ENCODE data around the gene GSAP.

GSAP gene

GRCh38 chr7:77407906-77408305, 8.2 kb downstream of the GSAP start:
- no peak for DNase-seq

DNA sequence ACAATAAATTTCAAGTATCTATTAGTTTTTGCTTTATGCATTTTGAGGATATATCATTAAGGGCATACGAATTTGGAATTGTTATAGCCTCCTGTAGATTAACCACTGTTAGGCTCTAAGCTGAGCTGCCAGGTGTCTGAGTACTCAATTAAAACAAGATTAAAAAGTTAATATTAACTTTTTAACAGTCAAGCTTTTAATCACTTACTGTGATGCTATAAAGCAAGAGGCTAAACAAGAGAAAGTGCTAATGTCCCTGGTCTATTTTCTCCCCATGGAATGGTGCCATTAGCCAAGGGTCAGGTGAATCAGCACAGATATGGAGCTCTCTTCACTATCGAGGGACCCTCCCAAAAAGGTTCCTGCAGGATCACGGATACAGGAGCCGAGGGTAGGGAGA, 9.7 kb downstream of the GSAP start:
- DNase-seq, result no peak

DNA sequence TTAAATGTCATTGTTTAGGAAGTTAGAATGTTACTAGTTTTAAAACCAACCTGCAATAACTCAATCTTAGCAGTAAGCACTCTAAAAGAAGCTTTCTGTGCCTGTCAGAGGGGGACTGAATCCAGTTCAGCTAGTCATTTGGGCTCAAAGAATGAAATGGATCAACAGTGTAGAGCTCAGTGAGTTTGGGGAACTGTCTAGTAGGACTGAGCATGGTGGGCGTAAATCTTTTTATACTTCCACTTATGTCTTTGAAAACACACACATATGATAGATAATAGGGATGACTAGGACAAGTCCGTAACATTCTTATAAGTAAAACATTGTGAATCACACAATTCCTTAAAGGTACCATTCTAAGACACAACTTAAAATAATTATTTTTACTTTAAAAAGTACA, 11.5 kb downstream of the GSAP start:
- no peak for DNase-seq

GRCh38 chr7:77403957-77404356, 12.2 kb downstream of the GSAP start:
- DNase-seq, result no peak

GRCh38 chr7:77402818-77403217, 13.3 kb downstream of the GSAP start:
- no peak for DNase-seq

- no peak for DNase-seq
Observed at GRCh38 chr7:77401002-77401401, 15.1 kb downstream of the GSAP start.

- no peak for DNase-seq
Observed at GRCh38 chr7:77399816-77400215, 16.3 kb downstream of the GSAP start.

- no peak for DNase-seq
Observed at GRCh38 chr7:77396894-77397547, 19.1 kb downstream of the GSAP start.

- DNase-seq, result no peak
Observed at GRCh38 chr7:77395626-77396025, 20.5 kb downstream of the GSAP start.

DNA sequence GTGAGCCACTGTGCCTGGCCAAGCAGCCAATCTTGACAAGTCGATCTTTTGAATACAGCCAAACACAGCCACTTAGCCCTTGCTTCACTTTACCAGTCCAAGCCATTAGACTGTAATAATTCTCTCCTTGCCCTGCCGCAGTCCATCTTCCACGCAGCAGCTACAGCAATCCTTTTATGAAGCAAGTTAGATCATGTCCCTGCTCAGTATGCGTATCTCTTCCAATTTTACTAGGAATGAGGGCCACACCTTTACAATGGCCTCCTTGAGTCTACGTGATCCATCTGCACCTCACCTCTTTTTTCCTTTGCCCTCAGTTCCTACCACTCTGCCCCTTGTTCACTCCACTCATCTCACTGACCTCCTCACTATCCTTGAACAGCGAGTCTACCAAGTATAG, 22.2 kb downstream of the GSAP start:
- no peak for DNase-seq

GRCh38 chr7:77393261-77393660, 22.9 kb downstream of the GSAP start:
- DNase-seq, result peak; percentile 46

GRCh38 chr7:77391230-77391629, 24.9 kb downstream of the GSAP start:
- no peak for DNase-seq

DNA sequence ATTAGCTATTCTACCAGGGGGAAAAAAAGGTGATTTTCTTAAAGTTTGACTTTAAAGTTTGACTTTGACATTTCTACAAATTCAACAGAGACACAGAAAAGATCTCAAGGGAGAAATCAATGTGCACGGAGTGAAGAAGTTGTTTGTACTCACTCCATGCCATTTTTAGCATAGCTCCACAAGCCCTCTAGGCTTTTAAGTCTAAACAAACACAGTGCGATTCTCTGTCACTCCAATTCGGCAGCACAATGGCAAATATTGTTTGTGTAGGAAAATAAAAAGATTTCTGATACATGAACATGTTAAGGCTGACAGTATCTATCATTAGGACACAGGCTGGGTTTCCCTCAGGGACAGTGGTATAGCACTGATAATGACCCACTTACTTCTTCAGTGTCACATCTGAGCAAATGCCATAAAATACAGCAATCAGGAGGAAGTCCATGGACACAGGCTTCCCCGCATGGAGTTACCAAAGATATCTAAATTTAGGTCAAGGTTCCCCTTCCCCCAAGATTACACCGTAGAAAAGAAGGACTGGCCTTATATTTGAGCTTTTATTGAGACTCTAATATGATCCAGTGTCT, 28.0 kb downstream of the GSAP start:
- no peak for DNase-seq

- DNase-seq, result no peak
Observed at GRCh38 chr7:77386165-77386822, 29.9 kb downstream of the GSAP start.

DNA sequence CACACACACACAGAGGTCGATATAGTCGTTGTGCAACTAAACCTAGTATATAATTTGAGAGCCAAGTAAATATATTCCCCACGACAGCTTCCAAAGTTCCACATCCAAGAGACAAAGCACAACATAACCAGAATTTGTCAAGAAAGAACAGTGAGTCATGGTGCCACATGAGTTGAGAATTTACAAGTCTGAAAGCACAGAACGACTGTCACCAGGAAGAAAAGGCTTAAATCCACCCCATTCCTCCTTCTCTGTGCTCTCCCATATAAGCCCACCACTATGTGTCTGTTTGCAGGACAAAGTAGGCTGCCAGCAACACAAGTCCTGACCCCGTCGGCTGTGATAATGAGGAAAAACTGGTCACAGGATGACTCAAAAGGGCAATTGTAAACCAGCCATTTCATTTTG, 32.8 kb downstream of the GSAP start:
- no peak for DNase-seq

DNA sequence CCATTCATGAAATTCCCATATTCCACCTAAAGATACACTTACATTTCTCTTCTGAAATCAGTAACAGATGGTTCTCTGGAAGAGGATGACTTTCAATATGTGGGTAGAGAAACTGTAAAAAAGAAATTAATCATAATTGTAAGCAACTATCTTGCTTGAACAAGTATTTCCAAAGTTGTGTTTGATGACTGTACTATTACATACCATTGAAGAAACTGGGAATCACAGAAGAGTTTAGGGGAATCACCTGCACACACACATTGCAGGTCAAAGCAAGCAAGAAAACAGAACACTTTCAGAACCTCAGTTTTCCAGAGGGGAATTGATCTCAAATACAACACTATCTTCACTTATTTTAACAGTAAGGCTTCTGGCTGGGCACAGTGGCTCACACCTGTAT, 33.6 kb downstream of the GSAP start:
- DNase-seq, result no peak

DNA sequence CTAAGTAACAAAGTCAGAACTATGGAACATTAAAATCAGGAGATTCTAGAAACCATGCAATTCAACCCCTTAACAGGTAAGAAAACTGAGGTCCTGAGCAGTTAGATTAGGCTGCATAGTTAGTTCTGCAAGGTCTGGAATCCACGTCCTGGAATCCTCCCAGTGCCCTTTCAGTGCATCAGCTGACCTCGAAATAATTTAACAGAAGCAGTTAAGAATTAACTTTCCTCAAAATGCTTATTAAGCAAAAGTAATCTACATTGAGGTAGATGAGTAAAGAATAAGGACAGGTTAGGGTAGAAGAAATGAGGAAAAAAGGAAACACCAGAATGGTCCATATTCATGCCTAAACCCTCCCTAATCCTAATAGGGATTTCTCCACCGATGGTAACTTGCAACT, 37.6 kb downstream of the GSAP start:
- DNase-seq, result no peak

- no peak for DNase-seq
Observed at GRCh38 chr7:77370606-77371005, 45.5 kb downstream of the GSAP start.

DNA sequence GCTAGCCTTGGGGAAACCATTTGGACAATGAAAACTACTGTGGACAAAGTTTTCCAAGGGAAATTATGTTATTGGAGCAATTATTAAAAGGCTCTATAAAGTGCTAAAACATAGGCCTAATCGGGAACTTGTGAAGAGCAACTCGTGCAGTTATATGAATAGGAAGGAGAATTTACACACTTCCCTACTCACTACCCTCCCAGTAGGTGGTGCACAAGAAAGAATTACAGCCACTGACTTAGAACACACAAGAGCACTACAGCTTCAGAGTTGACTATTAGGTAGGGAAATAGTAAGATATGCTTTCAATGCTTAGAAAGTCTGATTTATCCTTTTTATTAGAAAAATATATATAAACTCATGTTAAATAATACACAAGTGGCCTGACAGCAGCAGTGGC, 47.2 kb downstream of the GSAP start:
- no peak for DNase-seq

- no peak for DNase-seq
Observed at GRCh38 chr7:77367976-77368375, 48.2 kb downstream of the GSAP start.

- no peak for DNase-seq
Observed at GRCh38 chr7:77362905-77363304, 53.2 kb downstream of the GSAP start.

GRCh38 chr7:77360969-77361368, 55.2 kb downstream of the GSAP start:
- DNase-seq, result no peak

GRCh38 chr7:77360104-77360503, 56.0 kb downstream of the GSAP start:
- no peak for DNase-seq

DNA sequence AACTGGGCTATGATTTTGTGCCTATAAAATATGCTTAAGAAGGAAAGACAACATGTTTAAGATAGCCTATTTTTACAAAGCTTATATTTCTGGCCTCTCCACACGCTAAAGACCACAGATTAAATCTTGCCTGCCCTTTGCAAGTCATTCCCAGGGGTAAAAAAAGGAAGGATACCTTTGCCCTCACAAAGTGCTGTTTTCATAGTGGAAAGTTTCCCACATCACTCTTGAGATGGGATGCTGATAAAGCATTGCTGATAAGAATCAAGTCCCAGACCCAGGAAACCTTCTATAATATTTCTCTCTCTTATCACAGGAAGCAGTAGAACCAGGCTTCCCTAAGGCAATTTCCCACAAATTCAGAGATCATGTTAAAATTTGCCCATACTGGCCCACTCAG, 56.5 kb downstream of the GSAP start:
- DNase-seq, result no peak

- no peak for DNase-seq
Observed at GRCh38 chr7:77354914-77355313, 61.2 kb downstream of the GSAP start.

Data from CD4-positive, alpha-beta T cell treated with Interleukin-6 for 4 hours (primary cell).